H9 (cell line): ENCODE data around the gene TMEM151B. TPM values are rescaled to one million over a fixed set of nuclear protein-coding genes. Genes with fewer than 3 reads are reported as not detected.

ENCODE experiments used
- DNase-seq: peaks from one replicate; pipeline ENCODE4 v3.0.0-alpha.2; 2017
- H2AFZ ChIP-seq: one replicate; pipeline ENCODE4 v1.6.1; 2013; ENCODE audit warnings: mild to moderate bottlenecking, low read length, control low read depth, moderate library complexity
- H2AK5ac ChIP-seq: 2 replicates; pipeline ENCODE4 v1.6.1; 2013; ENCODE audit warnings: low read length, control low read depth, mixed read lengths; ENCODE audit not compliant: insufficient read length
- H2BK120ac ChIP-seq: one replicate; pipeline ENCODE4 v1.6.1; 2013; ENCODE audit warnings: low read depth, mild to moderate bottlenecking, low read length, control low read depth, inconsistent platforms; ENCODE audit not compliant: poor library complexity, severe bottlenecking
- H2BK12ac ChIP-seq: 2 replicates; pipeline ENCODE4 v1.6.1; 2013; ENCODE audit warnings: low read length, control low read depth, mixed read lengths, low read depth; ENCODE audit not compliant: insufficient read length
- H2BK15ac ChIP-seq: 2 replicates; pipeline ENCODE4 v1.6.1; 2013; ENCODE audit warnings: low read depth, low read length, control low read depth
- H2BK20ac ChIP-seq: one replicate; pipeline ENCODE4 v1.6.1; 2013; ENCODE audit warnings: low read depth, mild to moderate bottlenecking, low read length, control low read depth, inconsistent platforms; ENCODE audit not compliant: poor library complexity, severe bottlenecking
- H2BK5ac ChIP-seq: 2 replicates; pipeline ENCODE4 v1.6.1; 2013; ENCODE audit warnings: low read length, control low read depth, mixed read lengths; ENCODE audit not compliant: insufficient read length
- H3K14ac ChIP-seq: 2 replicates; pipeline ENCODE4 v1.6.1; 2013; ENCODE audit warnings: low read length, control low read depth; ENCODE audit not compliant: insufficient read depth
- H3K18ac ChIP-seq: 2 replicates; pipeline ENCODE4 v1.6.1; 2013; ENCODE audit warnings: low read depth, mild to moderate bottlenecking, mixed read lengths, low read length, control low read depth; ENCODE audit not compliant: insufficient read length
- H3K23ac ChIP-seq: 2 replicates; pipeline ENCODE4 v1.6.1; 2013; ENCODE audit warnings: low read length, control low read depth, mixed read lengths, low read depth; ENCODE audit not compliant: insufficient read length
- H3K23me2 ChIP-seq: 2 replicates; pipeline ENCODE4 v1.6.1; 2013; ENCODE audit warnings: low read depth, mild to moderate bottlenecking, mixed read lengths, low read length, control low read depth; ENCODE audit not compliant: insufficient read length, poor library complexity, severe bottlenecking
- H3K27ac ChIP-seq: 2 replicates; pipeline ENCODE4 v1.5.1; 2013; ENCODE audit warnings: low read length, control low read depth, mixed read lengths, low read depth; ENCODE audit not compliant: insufficient read length
- H3K27me3 ChIP-seq: 2 replicates; pipeline ENCODE4 v1.6.1; 2013; ENCODE audit warnings: low read length, control low read depth, inconsistent platforms; ENCODE audit not compliant: insufficient read depth
- H3K4ac ChIP-seq: 2 replicates; pipeline ENCODE4 v1.6.1; 2013; ENCODE audit warnings: low read depth, mild to moderate bottlenecking, control low read depth, inconsistent platforms, low read length, moderate library complexity
- H3K4me1 ChIP-seq: 2 replicates; pipeline ENCODE4 v1.6.1; 2013; ENCODE audit warnings: low read length, control low read depth, inconsistent platforms; ENCODE audit not compliant: insufficient read depth
- H3K4me2 ChIP-seq: 2 replicates; pipeline ENCODE4 v1.6.1; 2013; ENCODE audit warnings: low read length, control low read depth, mixed read lengths; ENCODE audit not compliant: insufficient read length, insufficient read depth
- H3K56ac ChIP-seq: 2 replicates; pipeline ENCODE4 v1.6.1; 2013; ENCODE audit warnings: low read depth, mild to moderate bottlenecking, mixed read lengths, low read length, control low read depth; ENCODE audit not compliant: insufficient read length
- H3K79me1 ChIP-seq: 2 replicates; pipeline ENCODE4 v1.6.1; 2013; ENCODE audit warnings: low read depth, mild to moderate bottlenecking, moderate library complexity, low read length, control low read depth, inconsistent platforms; ENCODE audit not compliant: insufficient read depth, poor library complexity, severe bottlenecking
- H3K79me2 ChIP-seq: 2 replicates; pipeline ENCODE4 v1.6.1; 2013; ENCODE audit warnings: low read length, control low read depth, inconsistent platforms; ENCODE audit not compliant: insufficient read depth
- H3K9ac ChIP-seq: 2 replicates; pipeline ENCODE4 v1.6.1; 2013; ENCODE audit warnings: low read length, control low read depth, mixed read lengths; ENCODE audit not compliant: insufficient read length; ENCODE audit errors: extremely low read depth
- H3K9me3 ChIP-seq: one replicate; pipeline ENCODE4 v1.6.1; 2013; ENCODE audit warnings: low read depth, low read length, inconsistent platforms; ENCODE audit not compliant: control insufficient read depth
- H3T11ph ChIP-seq: one replicate; pipeline ENCODE4 v1.6.1; 2013; ENCODE audit warnings: mild to moderate bottlenecking, low read length, control low read depth, inconsistent platforms
- H4K20me1 ChIP-seq: one replicate; pipeline ENCODE4 v1.6.1; 2013; ENCODE audit not compliant: control insufficient read depth, insufficient read length, insufficient read depth
- H4K5ac ChIP-seq: 2 replicates; pipeline ENCODE4 v1.6.1; 2013; ENCODE audit warnings: low read depth, mild to moderate bottlenecking, mixed read lengths, low read length, control low read depth; ENCODE audit not compliant: insufficient read length
- H4K8ac ChIP-seq: replicated peaks from 2 replicates; pipeline ENCODE4 v1.6.1; 2013; ENCODE audit warnings: low read length, control low read depth, mixed read lengths, low read depth; ENCODE audit not compliant: insufficient read length
- H4K91ac ChIP-seq: 2 replicates; pipeline ENCODE4 v1.6.1; 2013; ENCODE audit warnings: low read depth, mild to moderate bottlenecking, moderate library complexity, mixed read lengths, low read length, control low read depth; ENCODE audit not compliant: insufficient read length
- H3K27ac Mint-ChIP-seq, 3 experiments: 2 replicates in 2 of 3; 3 replicates in 1 of 3; pipeline ENCODE4 v1.8.0; 2020 to 2021; ENCODE audit warnings: mixed read lengths in 3 of 3, mild to moderate bottlenecking in 1 of 3, moderate library complexity in 1 of 3
- H3K27me3 Mint-ChIP-seq: 2 replicates; pipeline ENCODE4 v1.8.0; 2021; ENCODE audit warnings: low read depth, mild to moderate bottlenecking, moderate library complexity, mixed read lengths
- H3K36me3 Mint-ChIP-seq, 3 experiments: 2 replicates in 2 of 3; 3 replicates in 1 of 3; pipeline ENCODE4 v1.8.0; 2020 to 2021; ENCODE audit warnings: low read depth in 3 of 3, mixed read lengths in 3 of 3; ENCODE audit not compliant: insufficient read depth in 1 of 3
- H3K4me1 Mint-ChIP-seq, 2 experiments: 2 replicates each; pipeline ENCODE4 v1.8.0; 2020; ENCODE audit warnings: mixed read lengths in 2 of 2
- H3K4me3 Mint-ChIP-seq, 2 experiments: 2 replicates in 1 of 2; 3 replicates in 1 of 2; pipeline ENCODE4 v1.8.0; 2020 to 2021; ENCODE audit warnings: mild to moderate bottlenecking in 2 of 2, mixed read lengths in 2 of 2, moderate library complexity in 1 of 2
- H3K9me3 Mint-ChIP-seq, 2 experiments: 2 replicates in 1 of 2; 3 replicates in 1 of 2; pipeline ENCODE4 v1.8.0; 2020; ENCODE audit warnings: mild to moderate bottlenecking in 2 of 2, mixed read lengths in 2 of 2, moderate library complexity in 1 of 2
- CTCF ChIP-seq: fragments of 200-600 bp; sonication (generic); conservative IDR thresholded peaks from 3 replicates; pipeline ENCODE4 v1.8.0; 2021; ENCODE audit warnings: antibody characterized with exemption, mild to moderate bottlenecking
- WGBS: extraction: QIAGEN DNeasy Blood & Tissue Kit; methylation state at CpG from one replicate; pipeline ENCODE4 v1.1.7; 2013; ENCODE audit warnings: missing lambda C conversion rate, low lambda C conversion rate, mixed read lengths; ENCODE audit not compliant: insufficient read length; ENCODE audit errors: extremely low coverage; 5-methylcytosine and 5-hydroxymethylcytosine counted together
- total RNA-seq: library from RNA; stranded (reverse); gene quantifications from 2 replicates; pipeline ENCODE4 v1.2.1, GENCODE V29; 2021

TMEM151B gene
- total RNA-seq, 1 experiment from 2014 or later: 2.4 TPM

DNA sequence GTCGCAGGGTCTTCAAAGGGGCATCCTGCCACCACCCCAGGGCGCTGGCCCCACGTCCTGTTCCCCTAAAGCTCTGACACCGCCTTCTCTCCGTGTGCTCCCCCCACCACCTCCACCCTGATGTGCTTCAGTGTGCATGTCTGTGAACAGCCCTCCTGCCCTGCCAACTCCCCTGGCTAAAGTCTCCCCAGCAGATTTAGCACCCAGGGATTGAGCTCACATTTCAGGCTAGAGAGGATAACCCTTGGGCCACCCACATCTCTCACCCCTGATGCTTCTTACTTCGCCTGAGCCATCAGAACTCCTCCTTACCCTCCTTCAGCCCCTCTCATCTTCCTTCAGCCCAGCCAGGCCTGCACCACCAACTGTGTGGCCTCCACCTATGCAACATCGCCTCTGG lies 7.5 kb downstream of the TMEM151B start:
- Histone ChIP-seq H3K79me1 (no peaks in the 10 kb centered on the region), H3K4me2 (no peak overlapping the region), H2BK15ac (no peak overlapping the region), H2BK120ac (no peak overlapping the region), H2BK12ac (no peak overlapping the region), H3K9ac (no peak overlapping the region), H4K8ac (no peak overlapping the region), H2BK20ac (no peak overlapping the region), H3K56ac (no peak overlapping the region), H2AK5ac (no peak overlapping the region), H3K23me2 (no peaks in the 10 kb centered on the region), H3K27ac (no peak overlapping the region), H3K14ac (no peak overlapping the region), H3K18ac (no peak overlapping the region), H3K23ac (no peak overlapping the region), H4K5ac (no peak overlapping the region), H3K4ac (no peak overlapping the region), H3T11ph (no peak overlapping the region), H4K91ac (no peak overlapping the region), H2BK5ac (no peak overlapping the region), H2AFZ (no peak overlapping the region), H3K9me3 (no peaks in the 10 kb centered on the region), H4K20me1 (peaks cover 3% of the 10 kb centered on the region), H3K27me3 (no peaks in the 10 kb centered on the region), H3K4me1 (no peaks in the 10 kb centered on the region; the same call in 1 of the 2 replicates), H3K79me2 (no peaks in the 10 kb centered on the region)
- no peaks in the 10 kb centered on the region; a peak in 1 of 7 replicates for H3K36me3 Mint-ChIP-seq
- H3K4me3 Mint-ChIP-seq: no peak overlapping the region
- peak overlapping the region in 2 of 3 experiments; percentile 4 to 22; a peak in 2 of 7 replicates for H3K27ac Mint-ChIP-seq
- peaks cover 17% of the 10 kb centered on the region for H3K27me3 Mint-ChIP-seq
- DNase-seq: no peak
- no peak for TF ChIP-seq CTCF
- no peaks in the 10 kb centered on the region for H3K9me3 Mint-ChIP-seq
- peaks cover 5% of the 10 kb centered on the region in 2 experiments for H3K4me1 Mint-ChIP-seq
- WGBS: no CpG with 5 or more reads among the region's 7 CpGs
